Transverse colon (tissue), 4 donors: ENCODE results near the gene RNF44. TPM values are rescaled to one million over a fixed set of nuclear protein-coding genes. Genes with fewer than 3 reads are reported as not detected.

Source experiments
- DNase-seq: peaks from one replicate; pipeline ENCODE4 v3.0.0-alpha.2; 2019
- H3K27ac ChIP-seq, 4 donors: fragments of 200-600 bp; sonication (generic); 2 replicates each; pipeline ENCODE4 v1.5.1; 2016 to 2018; ENCODE audit warnings: inconsistent platforms in 4 of 4
- H3K27me3 ChIP-seq: fragments of 200-600 bp; sonication (generic); 2 replicates; pipeline ENCODE4 v1.5.1; 2017; ENCODE audit warnings: inconsistent platforms
- H3K36me3 ChIP-seq, 4 donors: fragments of 200-600 bp; sonication (generic); 2 replicates each; pipeline ENCODE4 v1.5.1; 2017 to 2019; ENCODE audit warnings: inconsistent platforms in 4 of 4
- H3K4me1 ChIP-seq, 4 donors: fragments of 200-600 bp; sonication (generic); 2 replicates each; pipeline ENCODE4 v1.5.1; 2017 to 2020; ENCODE audit warnings: inconsistent platforms in 4 of 4
- H3K4me3 ChIP-seq, 4 donors: fragments of 200-600 bp; sonication (generic); 1 replicate in 1 of 4; 2 replicates in 3 of 4; pipeline versions ENCODE4 v1.5.1 to v1.6.1; 2017 to 2019; ENCODE audit warnings: inconsistent platforms in 4 of 4
- H3K9me3 ChIP-seq, 2 donors: fragments of 200-600 bp; sonication (generic); 2 replicates each; pipeline ENCODE4 v1.5.1; 2017 to 2019; ENCODE audit warnings: inconsistent platforms in 2 of 2
- CTCF ChIP-seq, 5 experiments: fragments of 200-600 bp in 3 of 5; fragments of 450-650 bp in 2 of 5; sonication (generic) in 3 of 5; IDR thresholded peaks; 1 replicate in 2 of 5; 2 replicates in 3 of 5; pipeline ENCODE4 v1.5.1; 2016 to 2017; ENCODE audit warnings: antibody characterized with exemption in 5 of 5, inconsistent platforms in 3 of 5, mild to moderate bottlenecking in 2 of 5, moderate library complexity in 1 of 5
- EP300 ChIP-seq: sonication (generic); formaldehyde crosslinking; IDR thresholded peaks from one replicate; pipeline ENCODE4 v1.6.1; 2017; ENCODE audit warnings: antibody characterized with exemption, low read depth
- POLR2A ChIP-seq: fragments of 450-650 bp; IDR thresholded peaks from one replicate; pipeline ENCODE4 v1.6.1; 2016; ENCODE audit warnings: antibody characterized with exemption, mild to moderate bottlenecking, moderate library complexity
- POLR2AphosphoS5 ChIP-seq, 3 donors: sonication (generic); formaldehyde crosslinking; IDR thresholded peaks; one replicate each; pipeline ENCODE4 v1.6.1; 2016; ENCODE audit warnings: antibody characterized with exemption in 3 of 3
- WGBS, 2 donors: methylation state at CpG; one replicate each; pipeline ENCODE4 v1.1.5; 2018; ENCODE audit warnings: low coverage in 1 of 2; 5-methylcytosine and 5-hydroxymethylcytosine counted together
- in situ Hi-C, 4 donors: fragments of 200-750 bp; cut with MboI; loops; one replicate each; pipeline versions ENCODE4 v1.15.0 to v1.15.1; 2017; ENCODE audit warnings: low sequenced_read_pairs in 3 of 4, low pct_ligation_motif_present in 1 of 4, low pct_unique_long_range_greater_than_20kb in 1 of 4
- intact Hi-C: fragments of 100-400 bp; cut with DNase I; formaldehyde crosslinking; loops from one replicate; pipeline ENCODE4 v1.15.1; 2023; ENCODE audit warnings: low total_unique reads
- total RNA-seq, 4 donors: library from RNA; depleted of rRNA; stranded (reverse); fragments of >200 nt; gene quantifications; one replicate each; pipeline ENCODE4 v1.1.0, GENCODE V29; 2016

Gene RNF44
- total RNA-seq, 4 donors from 2014 or later, result 43.8 to 65.6 (median 54.8) TPM

- WGBS, 2 donors, result 35 to 42% methylated on average over 3 to 8 of the region's 8 CpGs
- Histone ChIP-seq H3K9me3 (no peaks in the 10 kb centered on the region), H3K27me3 (no peaks in the 10 kb centered on the region), H3K27ac (peak overlapping the region; percentile 89 to 99 (median 98)), H3K4me1 (peaks cover 33 to 54% (median 41%) of the 10 kb centered on the region in 4 donors), H3K36me3 (peaks cover 0 to 20% (median 7%) of the 10 kb centered on the region in 4 donors), H3K4me3 (peak overlapping the region in 1 of 4 donors; percentile 21)
- in situ Hi-C loops (no loop called here), intact Hi-C loops (no loop called here)
- no peak for DNase-seq
- no peak for TF ChIP-seq CTCF (IDR thresholded peaks at IDR 0.05)
- TF ChIP-seq EP300, result no peak
Measured at GRCh38 chr5:176533390-176533789, 3.8 kb downstream of the RNF44 start.

- in situ Hi-C loops, result no loop called here
- Histone ChIP-seq H3K9me3 (no peaks in the 10 kb centered on the region), H3K4me1 (peaks cover 29 to 50% (median 37%) of the 10 kb centered on the region in 4 donors), H3K27me3 (no peaks in the 10 kb centered on the region), H3K27ac (peak overlapping the region; percentile 89 to 99 (median 98)), H3K36me3 (peaks cover 0 to 24% (median 7%) of the 10 kb centered on the region in 4 donors), H3K4me3 (no peak overlapping the region)
- TF ChIP-seq CTCF (IDR thresholded peaks at IDR 0.05), result no peak
- no peak for TF ChIP-seq POLR2AphosphoS5 (IDR thresholded peaks at IDR 0.05)
- peak; percentile 6 for TF ChIP-seq POLR2A
- TF ChIP-seq EP300, result no peak
- DNase-seq, result no peak
- WGBS, 2 donors, result 87 to 93% methylated on average over 3 to 9 of the region's 9 CpGs
- intact Hi-C loops, result no loop called here
Measured at GRCh38 chr5:176532795-176533194, 4.4 kb downstream of the RNF44 start.

GRCh38 chr5:176531902-176532493, 5.2 kb downstream of the RNF44 start:
- H3K9me3 ChIP-seq, result no peaks in the 10 kb centered on the region
- no peaks in the 10 kb centered on the region for H3K27me3 ChIP-seq
- in situ Hi-C loops (no loop called here), intact Hi-C loops (no loop called here)
- TF ChIP-seq CTCF (IDR thresholded peaks at IDR 0.05), result no peak
- 87% methylated on average over 22 of the region's 28 CpGs; no CpG with 5 or more reads in 1 of the 2 donors for WGBS, 2 donors
- H3K4me1 ChIP-seq, result peaks cover 29 to 50% (median 37%) of the 10 kb centered on the region in 4 donors
- no peak for DNase-seq
- H3K36me3 ChIP-seq, result peaks cover 0 to 24% (median 7%) of the 10 kb centered on the region in 4 donors
- peak overlapping the region in 2 of 4 donors; percentile 40 to 53 for H3K27ac ChIP-seq
- H3K4me3 ChIP-seq, result no peak overlapping the region

- in situ Hi-C loops, result no loop called here
- Histone ChIP-seq H3K27me3 (no peaks in the 10 kb centered on the region), H3K27ac (peak overlapping the region; percentile 0 to 53 (median 22)), H3K4me3 (no peak overlapping the region), H3K4me1 (peaks cover 29 to 50% (median 36%) of the 10 kb centered on the region in 4 donors), H3K36me3 (peaks cover 0 to 24% (median 7%) of the 10 kb centered on the region in 4 donors), H3K9me3 (no peaks in the 10 kb centered on the region)
- intact Hi-C loops, result no loop called here
- DNase-seq, result no peak
- TF ChIP-seq POLR2AphosphoS5 (IDR thresholded peaks at IDR 0.05), result no peak
- WGBS, 2 donors, result 57% methylated on average over 21 of the region's 24 CpGs; no CpG with 5 or more reads in 1 of the 2 donors
Measured at GRCh38 chr5:176530983-176531901, 6.0 kb downstream of the RNF44 start.
